ENCODE data around the gene C11orf54.

The C11orf54 gene
- 29.4 to 30.3 reads per million in 2 donors for total RNA-seq

- peak; percentile 78 for DNase-seq
Observed at GRCh38 chr11:93741094-93741881, at the start of gene C11orf54, which contains the start of gene TAF1D. C11orf54 (plus strand) TSS chr11:93741672; CDS start chr11:93747394, 5,722 bp downstream. TAF1D (minus strand) TSS chr11:93741495; CDS start chr11:93739304, 2,191 bp downstream.

- no peak for DNase-seq
Observed at GRCh38 chr11:93694109-93694508, 47.4 kb upstream of the C11orf54 start.

- no peak for DNase-seq
Observed at GRCh38 chr11:93694557-93694956, 46.9 kb upstream of the C11orf54 start.

- DNase-seq = no peak
Observed at GRCh38 chr11:93697611-93698010, 43.9 kb upstream of the C11orf54 start.

- DNase-seq = no peak
Observed at GRCh38 chr11:93700830-93701229, 40.6 kb upstream of the C11orf54 start.

GRCh38 chr11:93704237-93704636 lies 37.2 kb upstream of the C11orf54 start:
- no peak for DNase-seq

GRCh38 chr11:93710239-93710638 lies 31.2 kb upstream of the C11orf54 start:
- no peak for DNase-seq

- no peak for DNase-seq
Observed at GRCh38 chr11:93712678-93713077, 28.8 kb upstream of the C11orf54 start.

- no peak for DNase-seq
Observed at GRCh38 chr11:93715797-93716396, 25.6 kb upstream of the C11orf54 start.

GRCh38 chr11:93717501-93717900 lies 24.0 kb upstream of the C11orf54 start:
- DNase-seq = no peak

GRCh38 chr11:93718057-93718563 lies 23.4 kb upstream of the C11orf54 start:
- DNase-seq = no peak

GRCh38 chr11:93719310-93719709 lies 22.2 kb upstream of the C11orf54 start:
- DNase-seq = no peak

- DNase-seq = no peak
Observed at GRCh38 chr11:93720522-93720921, 20.9 kb upstream of the C11orf54 start.

GRCh38 chr11:93724089-93724488 lies 17.4 kb upstream of the C11orf54 start:
- DNase-seq = no peak

- DNase-seq = no peak
Observed at GRCh38 chr11:93727985-93728791, 13.3 kb upstream of the C11orf54 start.

- no peak for DNase-seq
Observed at GRCh38 chr11:93728792-93729128, 12.7 kb upstream of the C11orf54 start.

- DNase-seq = no peak
Observed at GRCh38 chr11:93729129-93729616, 12.3 kb upstream of the C11orf54 start.

GRCh38 chr11:93730108-93731107 lies 11.1 kb upstream of the C11orf54 start:
- DNase-seq = no peak

GRCh38 chr11:93732237-93732892 lies 9.1 kb upstream of the C11orf54 start:
- DNase-seq = no peak

GRCh38 chr11:93733474-93733873 lies 8.0 kb upstream of the C11orf54 start:
- DNase-seq = no peak
